Measurements from ENCODE around the gene ARHGAP24.

Gene ARHGAP24

GRCh38 chr4:85500110-85500867, 25.3 kb downstream of the ARHGAP24 start:
- TF ChIP-seq FOXP2 (optimal IDR thresholded peaks at IDR 0.05; ENCODE audit: borderline replicate concordance, extremely low read depth, extremely low read length, insufficient read depth) = no peak
- no peak for TF ChIP-seq SIN3A (IDR thresholded peaks at IDR 0.05; ENCODE audit: borderline replicate concordance, insufficient read depth, low read length)
- TF ChIP-seq TAF1 (IDR thresholded peaks at IDR 0.05; ENCODE audit: borderline replicate concordance, insufficient read depth, low read length) = no peak
- no peak for TF ChIP-seq REST (IDR thresholded peaks at IDR 0.05; ENCODE audit: insufficient read depth in 1 of 2, low read depth in 2 of 2, low read length in 2 of 2)
- no peak for TF ChIP-seq POLR2AphosphoS5 (IDR thresholded peaks at IDR 0.05; ENCODE audit: low read depth, low read length)

- TF ChIP-seq SIN3A (IDR thresholded peaks at IDR 0.05; ENCODE audit: borderline replicate concordance, insufficient read depth, low read length) (no peak), TAF1 (IDR thresholded peaks at IDR 0.05; ENCODE audit: borderline replicate concordance, insufficient read depth, low read length) (no peak), FOXP2 (optimal IDR thresholded peaks at IDR 0.05; ENCODE audit: borderline replicate concordance, extremely low read depth, extremely low read length, insufficient read depth) (no peak), POLR2AphosphoS5 (IDR thresholded peaks at IDR 0.05; ENCODE audit: low read depth, low read length) (no peak), REST (IDR thresholded peaks at IDR 0.05; ENCODE audit: insufficient read depth in 1 of 2, low read depth in 2 of 2, low read length in 2 of 2) (no peak)
Measured at GRCh38 chr4:85508654-85509053, 33.7 kb downstream of the ARHGAP24 start.

GRCh38 chr4:85509882-85510631, 35.1 kb downstream of the ARHGAP24 start:
- TF ChIP-seq FOXP2 (optimal IDR thresholded peaks at IDR 0.05; ENCODE audit: borderline replicate concordance, extremely low read depth, extremely low read length, insufficient read depth) (no peak), SIN3A (IDR thresholded peaks at IDR 0.05; ENCODE audit: borderline replicate concordance, insufficient read depth, low read length) (no peak), TAF1 (IDR thresholded peaks at IDR 0.05; ENCODE audit: borderline replicate concordance, insufficient read depth, low read length) (no peak), REST (IDR thresholded peaks at IDR 0.05; ENCODE audit: insufficient read depth in 1 of 2, low read depth in 2 of 2, low read length in 2 of 2) (no peak), POLR2AphosphoS5 (IDR thresholded peaks at IDR 0.05; ENCODE audit: low read depth, low read length) (no peak)

GRCh38 chr4:85510632-85510984, 35.7 kb downstream of the ARHGAP24 start:
- TF ChIP-seq SIN3A (IDR thresholded peaks at IDR 0.05; ENCODE audit: borderline replicate concordance, insufficient read depth, low read length) = no peak
- no peak for TF ChIP-seq TAF1 (IDR thresholded peaks at IDR 0.05; ENCODE audit: borderline replicate concordance, insufficient read depth, low read length)
- no peak for TF ChIP-seq POLR2AphosphoS5 (IDR thresholded peaks at IDR 0.05; ENCODE audit: low read depth, low read length)
- no peak for TF ChIP-seq REST (IDR thresholded peaks at IDR 0.05; ENCODE audit: insufficient read depth in 1 of 2, low read depth in 2 of 2, low read length in 2 of 2)
- TF ChIP-seq FOXP2 (optimal IDR thresholded peaks at IDR 0.05; ENCODE audit: borderline replicate concordance, extremely low read depth, extremely low read length, insufficient read depth) = no peak
